Liver (tissue), 9 donors: ENCODE results near the gene ZFYVE9. TPM values are rescaled to one million over a fixed set of nuclear protein-coding genes. Genes with fewer than 3 reads are reported as not detected.

Source experiments
- DNase-seq: peaks from one replicate; pipeline ENCODE4 v3.0.0-alpha.2; 2017; ENCODE audit warnings: low spot score
- H3K27ac ChIP-seq, 2 donors: one replicate each; pipeline ENCODE4 v1.7.0; 2013; ENCODE audit warnings: inconsistent platforms in 2 of 2, low read length in 2 of 2, control low read depth in 1 of 2, low read depth in 1 of 2, mild to moderate bottlenecking in 1 of 2
- H3K27me3 ChIP-seq, 4 donors: one replicate each; pipeline versions ENCODE4 v1.6.1 to v1.7.0; 2013; ENCODE audit warnings: low read length in 3 of 4, inconsistent platforms in 1 of 4, mild to moderate bottlenecking in 1 of 4, moderate library complexity in 1 of 4; ENCODE audit not compliant: control insufficient read depth in 4 of 4, insufficient read depth in 4 of 4
- H3K36me3 ChIP-seq, 4 donors: one replicate each; pipeline versions ENCODE4 v1.6.1 to v1.7.0; 2013; ENCODE audit warnings: low read length in 3 of 4, mild to moderate bottlenecking in 3 of 4, low read depth in 1 of 4, moderate library complexity in 1 of 4; ENCODE audit not compliant: control insufficient read depth in 4 of 4, insufficient read depth in 3 of 4
- H3K4me1 ChIP-seq, 4 donors: one replicate each; pipeline versions ENCODE4 v1.6.1 to v1.7.0; 2013; ENCODE audit warnings: low read length in 3 of 4, mild to moderate bottlenecking in 3 of 4, moderate library complexity in 1 of 4; ENCODE audit not compliant: control insufficient read depth in 4 of 4, insufficient read depth in 4 of 4
- H3K4me3 ChIP-seq, 3 donors: one replicate each; pipeline versions ENCODE4 v1.6.1 to v1.7.0; 2013; ENCODE audit warnings: low read length in 3 of 3, control low read depth in 1 of 3, low read depth in 1 of 3, mild to moderate bottlenecking in 1 of 3
- H3K9ac ChIP-seq, 2 donors: one replicate each; pipeline ENCODE4 v1.7.0; 2013; ENCODE audit warnings: low read length in 2 of 2, mild to moderate bottlenecking in 2 of 2, moderate library complexity in 2 of 2, control low read depth in 1 of 2, low read depth in 1 of 2
- H3K9me3 ChIP-seq, 4 donors: one replicate each; pipeline versions ENCODE4 v1.6.1 to v1.7.0; 2013; ENCODE audit warnings: low read length in 3 of 4; ENCODE audit not compliant: control insufficient read depth in 4 of 4
- EGR1 ChIP-seq, 2 donors: IDR thresholded peaks; 2 replicates each; pipeline ENCODE4 v1.6.1; 2016 to 2018; ENCODE audit warnings: antibody characterized with exemption in 2 of 2, low read depth in 2 of 2
- FOXA1 ChIP-seq: IDR thresholded peaks from 2 replicates; pipeline ENCODE4 v1.6.1; 2016; ENCODE audit warnings: antibody characterized with exemption
- FOXA2 ChIP-seq: IDR thresholded peaks from 2 replicates; pipeline ENCODE4 v1.6.1; 2016; ENCODE audit warnings: antibody characterized with exemption
- GABPA ChIP-seq, 2 donors: IDR thresholded peaks in 1 of 2; conservative IDR thresholded peaks in 1 of 2; 2 replicates each; pipeline ENCODE4 v1.6.1; 2016; ENCODE audit warnings: antibody characterized with exemption in 2 of 2, mild to moderate bottlenecking in 1 of 2, moderate library complexity in 1 of 2
- HNF4A ChIP-seq, 2 donors: conservative IDR thresholded peaks; 2 replicates each; pipeline ENCODE4 v1.6.1; 2016; ENCODE audit warnings: antibody characterized with exemption in 2 of 2, mild to moderate bottlenecking in 2 of 2
- HNF4G ChIP-seq: IDR thresholded peaks from 2 replicates; pipeline ENCODE4 v1.6.1; 2016; ENCODE audit warnings: antibody characterized with exemption
- JUND ChIP-seq, 2 donors: IDR thresholded peaks; 2 replicates each; pipeline ENCODE4 v1.6.1; 2016; ENCODE audit warnings: antibody characterized with exemption in 2 of 2
- MAX ChIP-seq: IDR thresholded peaks from 2 replicates; pipeline ENCODE4 v1.6.1; 2016; ENCODE audit warnings: antibody characterized with exemption
- NR2F2 ChIP-seq: IDR thresholded peaks from 2 replicates; pipeline ENCODE4 v1.6.1; 2016; ENCODE audit warnings: antibody characterized with exemption
- RAD21 ChIP-seq, 2 donors: IDR thresholded peaks; 2 replicates each; pipeline ENCODE4 v1.6.1; 2016; ENCODE audit warnings: antibody characterized with exemption in 2 of 2, mild to moderate bottlenecking in 2 of 2
- REST ChIP-seq: IDR thresholded peaks from 2 replicates; pipeline ENCODE4 v1.6.1; 2016; ENCODE audit warnings: antibody characterized with exemption, mild to moderate bottlenecking
- RXRA ChIP-seq, 2 donors: IDR thresholded peaks; 2 replicates each; pipeline ENCODE4 v1.6.1; 2017 to 2018; ENCODE audit warnings: antibody characterized with exemption in 2 of 2, mild to moderate bottlenecking in 1 of 2
- SP1 ChIP-seq: IDR thresholded peaks from 2 replicates; pipeline ENCODE4 v1.6.1; 2018; ENCODE audit warnings: antibody characterized with exemption, mild to moderate bottlenecking
- TAF1 ChIP-seq: conservative IDR thresholded peaks from 2 replicates; pipeline ENCODE4 v1.6.1; 2016; ENCODE audit warnings: antibody characterized with exemption, mild to moderate bottlenecking
- YY1 ChIP-seq: IDR thresholded peaks from 2 replicates; pipeline ENCODE4 v1.6.1; 2016; ENCODE audit warnings: antibody characterized with exemption, mild to moderate bottlenecking
- ZBTB33 ChIP-seq: IDR thresholded peaks from 2 replicates; pipeline ENCODE4 v1.6.1; 2016; ENCODE audit warnings: antibody characterized with exemption
- WGBS: extraction: QIAGEN DNeasy Blood & Tissue Kit; methylation state at CpG from one replicate; pipeline ENCODE4 v1.1.7; 2013; 5-methylcytosine and 5-hydroxymethylcytosine counted together
- polyA plus RNA-seq, 2 donors: library from polyadenylated mRNA; stranded (reverse) in 1 of 2; unstranded in 1 of 2; fragments of 200-250 nt in 1 of 2; fragments of >200 nt in 1 of 2; fragmentation: Nextera tagmentation in 1 of 2; extraction: Ambion mirVana in 1 of 2; gene quantifications; one replicate each; pipeline versions ENCODE4 v1.2.1 to v1.2.3, GENCODE V29; 2013 to 2015
- total RNA-seq, 2 donors: library from RNA; depleted of rRNA; stranded (reverse); fragments of >200 nt; gene quantifications; one replicate each; pipeline ENCODE4 v1.2.3, GENCODE V29; 2014
- TF ChIP-seq, protein P1 (sequence below): fragments of 150-350 bp; IDR thresholded peaks from 2 replicates; pipeline ENCODE4 v1.5.1; 2017; ENCODE audit warnings: improper control_type of control experiment, low read depth, low read length; ENCODE audit not compliant: missing input control
- TF ChIP-seq, protein P2 (sequence below): IDR thresholded peaks from 2 replicates; pipeline ENCODE4 v1.6.1; 2016; ENCODE audit warnings: antibody characterized with exemption
- donor health status: healthy.
- donor health status: healthy.
- donor health status: healthy.
- donor health status: healthy.
- donor health status: healthy.

The ZFYVE9 gene
- total and polyA plus RNA-seq, 4 donors, result 3.8 to 20.9 (median 7.7) TPM

DNA sequence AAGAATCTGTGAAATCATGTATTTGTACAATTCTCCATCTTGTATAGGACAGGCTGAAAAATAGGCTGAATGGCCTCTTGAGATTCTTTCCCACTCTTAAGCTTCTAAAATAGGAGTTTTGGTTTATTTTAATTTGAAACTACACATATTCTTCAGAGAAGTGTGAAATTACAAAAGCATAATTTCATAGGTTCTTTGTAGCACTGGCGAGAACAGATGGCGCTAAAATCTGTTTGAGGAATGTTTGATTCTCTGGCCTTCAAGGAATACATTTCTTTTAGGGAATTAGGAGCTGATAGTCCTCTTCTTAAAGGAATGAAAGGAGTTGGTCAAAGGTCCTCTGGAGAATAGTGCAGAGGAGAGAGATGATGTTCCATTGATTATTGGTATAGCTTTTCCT is 179.2 kb downstream of the ZFYVE9 start:
- TF ChIP-seq EGR1 (IDR thresholded peaks at IDR 0.05; ENCODE audit: low read depth in 2 of 2), result no peak

GRCh38 chr1:52323731-52324130 is 181.8 kb downstream of the ZFYVE9 start:
- Histone ChIP-seq H3K9ac (no peak overlapping the region), H3K4me3 (no peak overlapping the region), H3K36me3 (no peaks in the 10 kb centered on the region), H3K27me3 (no peaks in the 10 kb centered on the region), H3K9me3 (no peaks in the 10 kb centered on the region), H3K27ac (no peak overlapping the region), H3K4me1 (no peaks in the 10 kb centered on the region)
- TF ChIP-seq RXRA (IDR thresholded peaks at IDR 0.05) (no peak), MAX (no peak), SP1 (no peak), HNF4G (no peak), FOXA1 (no peak), HNF4A (conservative IDR thresholded peaks at IDR 0.05) (no peak), GABPA (IDR thresholded peaks at IDR 0.05 in 1 of 2, conservative IDR thresholded peaks at IDR 0.05 in 1 of 2) (no peak), NR2F2 (no peak), ZBTB33 (no peak), EGR1 (IDR thresholded peaks at IDR 0.05; ENCODE audit: low read depth in 2 of 2) (no peak), JUND (IDR thresholded peaks at IDR 0.05) (no peak), FOXA2 (no peak), YY1 (no peak), RAD21 (IDR thresholded peaks at IDR 0.05) (no peak), REST (no peak), TAF1 (no peak)
- TF ChIP-seq, protein P1, sequence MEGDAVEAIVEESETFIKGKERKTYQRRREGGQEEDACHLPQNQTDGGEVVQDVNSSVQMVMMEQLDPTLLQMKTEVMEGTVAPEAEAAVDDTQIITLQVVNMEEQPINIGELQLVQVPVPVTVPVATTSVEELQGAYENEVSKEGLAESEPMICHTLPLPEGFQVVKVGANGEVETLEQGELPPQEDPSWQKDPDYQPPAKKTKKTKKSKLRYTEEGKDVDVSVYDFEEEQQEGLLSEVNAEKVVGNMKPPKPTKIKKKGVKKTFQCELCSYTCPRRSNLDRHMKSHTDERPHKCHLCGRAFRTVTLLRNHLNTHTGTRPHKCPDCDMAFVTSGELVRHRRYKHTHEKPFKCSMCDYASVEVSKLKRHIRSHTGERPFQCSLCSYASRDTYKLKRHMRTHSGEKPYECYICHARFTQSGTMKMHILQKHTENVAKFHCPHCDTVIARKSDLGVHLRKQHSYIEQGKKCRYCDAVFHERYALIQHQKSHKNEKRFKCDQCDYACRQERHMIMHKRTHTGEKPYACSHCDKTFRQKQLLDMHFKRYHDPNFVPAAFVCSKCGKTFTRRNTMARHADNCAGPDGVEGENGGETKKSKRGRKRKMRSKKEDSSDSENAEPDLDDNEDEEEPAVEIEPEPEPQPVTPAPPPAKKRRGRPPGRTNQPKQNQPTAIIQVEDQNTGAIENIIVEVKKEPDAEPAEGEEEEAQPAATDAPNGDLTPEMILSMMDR, result no peak
- TF ChIP-seq, protein P2, sequence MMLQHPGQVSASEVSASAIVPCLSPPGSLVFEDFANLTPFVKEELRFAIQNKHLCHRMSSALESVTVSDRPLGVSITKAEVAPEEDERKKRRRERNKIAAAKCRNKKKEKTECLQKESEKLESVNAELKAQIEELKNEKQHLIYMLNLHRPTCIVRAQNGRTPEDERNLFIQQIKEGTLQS, result no peak
- DNase-seq, result no peak
- 97% methylated on average over 8 of the region's 8 CpGs for WGBS

More for the DNA sequence above, 179.2 kb downstream of the ZFYVE9 start:
- Histone ChIP-seq H3K9me3 (no peaks in the 10 kb centered on the region), H3K4me3 (no peak overlapping the region), H3K27ac (no peak overlapping the region), H3K9ac (no peak overlapping the region), H3K27me3 (no peaks in the 10 kb centered on the region), H3K4me1 (no peaks in the 10 kb centered on the region), H3K36me3 (no peaks in the 10 kb centered on the region)
- 98% methylated on average over 2 of the region's 2 CpGs for WGBS
- no peak for DNase-seq
